GM12878 (cell line): ENCODE measurements around the gene STXBP2. TPM values are rescaled to one million over a fixed set of nuclear protein-coding genes. Genes with fewer than 3 reads are reported as not detected.

Source experiments
- ATAC-seq: fragments of 200-7000 bp; cut with Tn5 transposase; 3 replicates; pipeline ENCODE4 v1.9.1; 2020; ENCODE audit warnings: mild to moderate bottlenecking, moderate library complexity
- BruUV-seq: library from RNA; stranded (reverse); fragments of 400-500 nt; replicated peaks from 2 replicates; lab custom pipeline; 2021; lab: Mats Ljungman, UMichigan
- CTCF ChIA-PET: fragments of 300-600 bp; sonication (Branson Sonifier 250); formaldehyde crosslinking; extraction: SDS; loops from one replicate; lab custom pipeline; 2021; ENCODE audit warnings: inconsistent platforms; lab: Yijun Ruan, JAX
- POLR2A ChIA-PET: fragments of 350-600 bp; formaldehyde crosslinking; extraction: SDS; loops from one replicate; lab custom pipeline; 2021; ENCODE audit warnings: inconsistent platforms; lab: Charles Lee
- RAD21 ChIA-PET: fragments of 300-600 bp; sonication (Branson Sonifier 250); formaldehyde crosslinking; loops from one replicate; lab custom pipeline; 2023; ENCODE audit warnings: antibody characterized with exemption; ENCODE audit not compliant: unreplicated experiment; lab: Charles Lee
- SMC1A ChIA-PET: fragments of 300-600 bp; sonication (Branson Sonifier 250); formaldehyde crosslinking; loops from one replicate; lab custom pipeline; 2023; ENCODE audit not compliant: unreplicated experiment, uncharacterized antibody; lab: Charles Lee
- DNase-seq: peaks from one replicate; pipeline ENCODE4 v3.0.0-alpha.2; 2011; ENCODE audit warnings: low read depth, low spot score
- FAIRE-seq: peaks from 3 replicates; lab custom pipeline; 2011; peaks lifted over from hg19 to GRCh38; lab: Jason Lieb, UNC
- H2AFZ ChIP-seq: 2 replicates; pipeline ENCODE4 v1.6.0; 2011; ENCODE audit warnings: low read depth, low read length, control low read depth; ENCODE audit not compliant: control insufficient read depth
- H3K27ac ChIP-seq: 2 replicates; pipeline ENCODE4 v1.5.1; 2011; ENCODE audit warnings: control low read depth; ENCODE audit not compliant: control insufficient read depth, insufficient read depth
- H3K27me3 ChIP-seq, 2 experiments: replicated peaks in 1 of 2; 2 replicates each; pipeline versions ENCODE4 v1.6.0 to v1.6.1; 2011; ENCODE audit warnings: low read length in 1 of 2; ENCODE audit not compliant: control insufficient read depth in 2 of 2, insufficient read depth in 2 of 2
- H3K36me3 ChIP-seq, 2 experiments: 2 replicates each; pipeline ENCODE4 v1.5.1; 2011; ENCODE audit warnings: low read length in 1 of 2; ENCODE audit not compliant: control insufficient read depth in 2 of 2, insufficient read depth in 2 of 2
- H3K4me1 ChIP-seq: 2 replicates; pipeline ENCODE4 v1.6.1; 2011; ENCODE audit warnings: mild to moderate bottlenecking, low read length, moderate library complexity, mixed read lengths; ENCODE audit not compliant: control insufficient read depth, insufficient read depth
- H3K4me2 ChIP-seq: 2 replicates; pipeline ENCODE4 v1.6.0; 2011; ENCODE audit warnings: control low read depth; ENCODE audit not compliant: control insufficient read depth, insufficient read depth
- H3K4me3 ChIP-seq: fragments of 200-600 bp; sonication (generic); 2 replicates; pipeline ENCODE4 v1.5.1; 2016
- H3K79me2 ChIP-seq: 2 replicates; pipeline ENCODE4 v1.6.0; 2011; ENCODE audit warnings: low read length; ENCODE audit not compliant: control insufficient read depth, insufficient read depth
- H3K9ac ChIP-seq: 2 replicates; pipeline ENCODE4 v1.8.0; 2011; ENCODE audit warnings: low read length, control low read depth, mixed read lengths; ENCODE audit not compliant: control insufficient read depth, insufficient read depth
- H3K9me3 ChIP-seq: replicated peaks from 3 replicates; pipeline ENCODE4 v1.5.1; 2011; ENCODE audit warnings: mild to moderate bottlenecking, low read length; ENCODE audit not compliant: control insufficient read depth, insufficient read depth
- H4K20me1 ChIP-seq: 2 replicates; pipeline ENCODE4 v1.6.0; 2011; ENCODE audit not compliant: control insufficient read depth, insufficient read depth
- ATF3 ChIP-seq: IDR thresholded peaks from 2 replicates; pipeline ENCODE4 v1.6.1; 2011; ENCODE audit warnings: low read depth, mild to moderate bottlenecking, low read length, moderate library complexity, borderline replicate concordance; ENCODE audit errors: extremely low read depth
- HSF1 ChIP-seq: fragments of 150-350 bp; IDR thresholded peaks from 2 replicates; pipeline ENCODE4 v1.6.1; 2014; ENCODE audit warnings: mild to moderate bottlenecking, low read depth, low read length
- IRF4 ChIP-seq: IDR thresholded peaks from 2 replicates; pipeline ENCODE4 v1.6.1; 2011; ENCODE audit warnings: low read depth, low read length
- KLF5 ChIP-seq: fragments of 450-650 bp; IDR thresholded peaks from 2 replicates; pipeline ENCODE4 v1.6.1; 2014; ENCODE audit warnings: mild to moderate bottlenecking; ENCODE audit not compliant: partially characterized antibody
- LARP7 ChIP-seq: fragments of 450-650 bp; IDR thresholded peaks from 2 replicates; pipeline ENCODE4 v1.6.1; 2017; ENCODE audit warnings: mild to moderate bottlenecking
- NFYB ChIP-seq: IDR thresholded peaks from 2 replicates; pipeline ENCODE4 v1.6.1; 2011; ENCODE audit warnings: low read depth, mild to moderate bottlenecking, low read length, improper control_type of control experiment, moderate library complexity; ENCODE audit not compliant: insufficient read depth
- NR2C1 ChIP-seq: fragments of 450-650 bp; IDR thresholded peaks from 2 replicates; pipeline ENCODE4 v1.6.1; 2017; ENCODE audit warnings: antibody characterized with exemption, mild to moderate bottlenecking, moderate library complexity
- NR2F1 ChIP-seq: fragments of 450-650 bp; conservative IDR thresholded peaks from 2 replicates; pipeline ENCODE4 v1.6.1; 2017; ENCODE audit warnings: mild to moderate bottlenecking
- POLR2A ChIP-seq: IDR thresholded peaks from 2 replicates; pipeline ENCODE4 v1.6.1; 2011; ENCODE audit warnings: low read depth, mild to moderate bottlenecking, low read length
- SPI1 ChIP-seq: IDR thresholded peaks from 2 replicates; pipeline ENCODE4 v1.6.1; 2011; ENCODE audit warnings: low read depth, mild to moderate bottlenecking, low read length, moderate library complexity, borderline replicate concordance; ENCODE audit not compliant: insufficient read depth
- SREBF2 ChIP-seq: IDR thresholded peaks from 2 replicates; pipeline ENCODE4 v1.6.1; 2012; ENCODE audit warnings: mild to moderate bottlenecking, low read length
- TARDBP ChIP-seq: IDR thresholded peaks from 2 replicates; pipeline ENCODE4 v1.6.1; 2016; ENCODE audit warnings: borderline replicate concordance
- ZBED1 ChIP-seq: IDR thresholded peaks from 2 replicates; pipeline ENCODE4 v1.6.1; 2016; ENCODE audit warnings: borderline replicate concordance
- ZNF274 ChIP-seq: IDR thresholded peaks from one replicate; pipeline ENCODE4 v1.8.0; 2011; ENCODE audit not compliant: insufficient read length, insufficient read depth
- ZNF622 ChIP-seq: fragments of 450-650 bp; IDR thresholded peaks from 2 replicates; pipeline ENCODE4 v1.6.1; 2017; ENCODE audit warnings: mild to moderate bottlenecking, inconsistent platforms
- WGBS: methylation state at CpG from one replicate; pipeline ENCODE4 v1.1.6; 2016; ENCODE audit warnings: low lambda C conversion rate; ENCODE audit not compliant: insufficient replicate concordance, insufficient coverage; ENCODE audit errors: missing lambda C conversion rate; 5-methylcytosine and 5-hydroxymethylcytosine counted together
- in situ Hi-C: fragments of 300-500 bp; cut with MboI; formaldehyde crosslinking; loops from 9 replicates; pipeline ENCODE4 v1.14.3; 2018; ENCODE audit warnings: mixed read lengths
- intact Hi-C: fragments of 100-400 bp; cut with micrococcal nuclease; formaldehyde crosslinking; loops from one replicate; pipeline ENCODE4 v1.14.2; 2022; ENCODE audit not compliant: unreplicated experiment
- polyA plus RNA-seq, 11 experiments: library from polyadenylated mRNA; depleted of rRNA in 4 of 11; unstranded in 6 of 11; stranded (reverse) in 5 of 11; fragments of >200 nt; fragmentation: Nextera tagmentation in 4 of 11; fragmentation: Illumina TruSeq in 1 of 11; extraction: Ambion mirVana in 4 of 11; extraction: Trizol in 1 of 11; gene quantifications; 1 replicate in 1 of 11; 2 replicates in 10 of 11; pipeline versions ENCODE4 v1.2.1 to v1.2.3, GENCODE V29; 2011 to 2016; ENCODE audit warnings: inconsistent platforms in 2 of 11, missing spikeins in 2 of 11, low read depth in 1 of 11
- total RNA-seq, 4 experiments: library from RNA; depleted of rRNA in 3 of 4; stranded (reverse); fragments of >200 nt in 3 of 4; fragmentation: Illumina TruSeq in 1 of 4; extraction: Trizol in 1 of 4; gene quantifications; 2 replicates each; pipeline versions ENCODE4 v1.2.1 to v1.2.3, GENCODE V29; 2013 to 2021

The STXBP2 gene
- total and polyA plus RNA-seq, 10 of the 15 experiments (the other 5 are each of a cell fraction or from before 2014, with no cell fraction given) = 2.6 to 111 (median 61.4) TPM

- no peak for TF ChIP-seq ZNF622
- no peak for TF ChIP-seq NR2C1
- no peak for TF ChIP-seq IRF4
- no peak for TF ChIP-seq HSF1
- no peak for TF ChIP-seq KLF5
- no peak for TF ChIP-seq SPI1
- TF ChIP-seq NR2F1 = no peak
- TF ChIP-seq SREBF2 = no peak
- no peak for TF ChIP-seq ZNF274
- no peak for TF ChIP-seq NFYB
- TF ChIP-seq LARP7 = no peak
- TF ChIP-seq TARDBP = no peak
- no peak; the same call in none of the 2 replicates for TF ChIP-seq POLR2A
- no peak for TF ChIP-seq ATF3
- TF ChIP-seq ZBED1 = no peak
- TF ChIP-seq, all 136 proteins: peak for 0
- BruUV-seq = no TSS peak
- in situ Hi-C loops = no loop called here
Observed at GRCh38 chr19:7642295-7643030, 5.6 kb downstream of the STXBP2 start.

More at GRCh38 chr19:7642295-7643030, 5.6 kb downstream of the STXBP2 start:
- 87% methylated on average over 19 of the region's 27 CpGs for WGBS
- Histone ChIP-seq H2AFZ (no peak overlapping the region), H3K9ac (no peak overlapping the region), H4K20me1 (no peaks in the 10 kb centered on the region), H3K36me3 (peaks cover 0 to 7% of the 10 kb centered on the region in 2 experiments; a peak in 3 of 4 replicates), H3K9me3 (no peaks in the 10 kb centered on the region; the same call in 2 of the 3 replicates), H3K79me2 (peaks cover 10% of the 10 kb centered on the region), H3K27ac (no peak overlapping the region), H3K4me2 (no peak overlapping the region), H3K27me3 (no peaks in the 10 kb centered on the region), H3K4me3 (no peak overlapping the region), H3K4me1 (peaks cover 6% of the 10 kb centered on the region; the same call in 1 of the 2 replicates)
- no peak for DNase-seq
- intact Hi-C loops = no loop called here
- SMC1A ChIA-PET = no interaction called here
- CTCF ChIA-PET = interaction anchor here (0.7 to 1.2 kb wide), 2 partner anchors 13 to 74 kb away, joined by 3 read pairs; partner anchors contain the start of gene PET100
- POLR2A ChIA-PET = no interaction called here
- FAIRE-seq = no peak
- ATAC-seq = no peak
- RAD21 ChIA-PET = no interaction called here
